HepG2 (cell line): Measurements from ENCODE around the gene RPTOR. TPM values are rescaled to one million over a fixed set of nuclear protein-coding genes. Genes with fewer than 3 reads are reported as not detected.

Experiments used
- ATAC-seq: fragments of 200-7000 bp; cut with Tn5 transposase; 3 replicates; pipeline ENCODE4 v1.9.1; 2020; ENCODE audit warnings: mild to moderate bottlenecking, moderate library complexity
- BruUV-seq: library from RNA; stranded (reverse); fragments of 400-500 nt; replicated peaks from 2 replicates; lab custom pipeline; 2021; lab: Mats Ljungman, UMichigan
- CTCF ChIA-PET: fragments of 300-600 bp; formaldehyde crosslinking; extraction: SDS; loops from one replicate; lab custom pipeline; 2021; ENCODE audit warnings: low total read pairs, inconsistent platforms, low intra/inter-chr PET ratio; lab: Yijun Ruan, JAX
- POLR2A ChIA-PET: fragments of 350-600 bp; sonication (Branson Sonifier 250); formaldehyde crosslinking; loops from one replicate; lab custom pipeline; 2020; ENCODE audit warnings: antibody characterized with exemption, inconsistent platforms; lab: Yijun Ruan, JAX
- DNase-seq: peaks from one replicate; pipeline ENCODE4 v3.0.0-alpha.2; 2015; ENCODE audit warnings: low spot score
- FAIRE-seq: peaks from 3 replicates; lab custom pipeline; 2011; peaks lifted over from hg19 to GRCh38; lab: Jason Lieb, UNC
- H2AFZ ChIP-seq: one replicate; pipeline ENCODE4 v1.6.1; 2011; ENCODE audit warnings: low read length, inconsistent platforms
- H3K27ac ChIP-seq: fragments of 300-600 bp; 3 replicates; pipeline ENCODE4 v1.8.0; 2011; ENCODE audit warnings: mixed run types, mild to moderate bottlenecking, mixed read lengths, low read length, inconsistent platforms; ENCODE audit not compliant: insufficient read depth; ENCODE audit errors: extremely low read length
- H3K27me3 ChIP-seq, 2 experiments: fragments of 200-600 bp in 1 of 2; 2 replicates in 1 of 2; 3 replicates in 1 of 2; pipeline versions ENCODE4 v1.6.0 to v1.8.0; 2011; ENCODE audit warnings: low read length in 2 of 2, mild to moderate bottlenecking in 2 of 2, moderate library complexity in 2 of 2, inconsistent platforms in 1 of 2; ENCODE audit not compliant: insufficient read depth in 2 of 2, control insufficient read depth in 1 of 2
- H3K36me3 ChIP-seq, 2 experiments: fragments of 200-600 bp in 1 of 2; replicated peaks in 1 of 2; 2 replicates in 1 of 2; 3 replicates in 1 of 2; pipeline versions ENCODE4 v1.5.1 to v1.8.0; 2011; ENCODE audit warnings: low read length in 2 of 2, inconsistent platforms in 1 of 2; ENCODE audit not compliant: insufficient read depth in 2 of 2, control insufficient read depth in 1 of 2
- H3K4me1 ChIP-seq: 2 replicates; pipeline ENCODE4 v1.5.1; 2012; ENCODE audit warnings: low read length, inconsistent platforms; ENCODE audit not compliant: insufficient read depth
- H3K4me2 ChIP-seq: 2 replicates; pipeline ENCODE4 v1.6.0; 2011; ENCODE audit warnings: low read depth, low read length, inconsistent platforms
- H3K4me3 ChIP-seq, 3 experiments: fragments of 200-600 bp in 1 of 3; sonication (generic), shearing (Covaris generic) in 1 of 3; replicated peaks in 1 of 3; 2 replicates each; pipeline ENCODE4 v1.5.1; 2011 to 2016; ENCODE audit warnings: low read length in 3 of 3, inconsistent platforms in 2 of 3, low read depth in 2 of 3, mild to moderate bottlenecking in 2 of 3, control low read depth in 1 of 3, mixed read lengths in 1 of 3; ENCODE audit not compliant: insufficient read depth in 1 of 3
- H3K79me2 ChIP-seq: one replicate; pipeline ENCODE4 v1.6.1; 2011; ENCODE audit warnings: low read length, inconsistent platforms; ENCODE audit not compliant: insufficient read depth
- H3K9ac ChIP-seq: 2 replicates; pipeline ENCODE4 v1.6.0; 2011; ENCODE audit warnings: mild to moderate bottlenecking, low read depth, low read length, inconsistent platforms; ENCODE audit not compliant: insufficient read depth
- H3K9me3 ChIP-seq: 2 replicates; pipeline ENCODE4 v1.5.1; 2012; ENCODE audit warnings: mild to moderate bottlenecking, low read length
- H4K20me1 ChIP-seq: 2 replicates; pipeline ENCODE4 v1.6.0; 2011; ENCODE audit warnings: inconsistent platforms, mild to moderate bottlenecking, low read length, moderate library complexity; ENCODE audit not compliant: insufficient read depth
- CEBPG ChIP-seq: IDR thresholded peaks from 2 replicates; pipeline ENCODE4 v1.6.1; 2016
- FLYWCH1 ChIP-seq: sonication (generic); formaldehyde crosslinking; IDR thresholded peaks from 2 replicates; pipeline ENCODE4 v1.8.1; 2023; ENCODE audit warnings: mild to moderate bottlenecking, missing genetic modification reagents
- FOXC1 ChIP-seq: sonication (generic); formaldehyde crosslinking; IDR thresholded peaks from 2 replicates; pipeline ENCODE4 v1.8.0; 2022; ENCODE audit warnings: mild to moderate bottlenecking, missing genetic modification reagents, borderline replicate concordance
- HNF4A ChIP-seq: sonication (generic); formaldehyde crosslinking; IDR thresholded peaks from 2 replicates; pipeline ENCODE4 v1.4.0; 2020; ENCODE audit warnings: missing genetic modification reagents
- PAWR ChIP-seq: sonication (generic); formaldehyde crosslinking; IDR thresholded peaks from 2 replicates; pipeline ENCODE4 v1.4.0; 2020; ENCODE audit warnings: missing genetic modification reagents, mild to moderate bottlenecking, borderline replicate concordance
- POGK ChIP-seq: sonication (generic); formaldehyde crosslinking; conservative IDR thresholded peaks from 2 replicates; pipeline ENCODE4 v1.8.0; 2022; ENCODE audit warnings: mild to moderate bottlenecking, moderate library complexity, missing genetic modification reagents
- SALL1 ChIP-seq: sonication (generic); formaldehyde crosslinking; IDR thresholded peaks from 2 replicates; pipeline ENCODE4 v1.8.0; 2022; ENCODE audit warnings: mild to moderate bottlenecking, missing genetic modification reagents
- STAG1 ChIP-seq: sonication (generic); formaldehyde crosslinking; IDR thresholded peaks from 2 replicates; pipeline ENCODE4 v1.4.0; 2020; ENCODE audit warnings: missing genetic modification reagents
- TEAD3 ChIP-seq: optimal IDR thresholded peaks from 2 replicates; pipeline ENCODE3; 2016; ENCODE audit warnings: borderline replicate concordance
- TP53 ChIP-seq: sonication (generic); formaldehyde crosslinking; conservative IDR thresholded peaks from 2 replicates; pipeline ENCODE4 v1.4.0; 2020; ENCODE audit warnings: missing genetic modification reagents
- WIZ ChIP-seq: sonication (generic); formaldehyde crosslinking; IDR thresholded peaks from 2 replicates; pipeline ENCODE4 v1.5.1; 2020; ENCODE audit warnings: mild to moderate bottlenecking, missing genetic modification reagents
- XRCC5 ChIP-seq: fragments of 200-400 bp; formaldehyde crosslinking; optimal IDR thresholded peaks from 2 replicates; pipeline ENCODE3; 2017; ENCODE audit warnings: mild to moderate bottlenecking, low read length
- WGBS: methylation state at CpG from one replicate; pipeline ENCODE4 v1.1.6; 2017; ENCODE audit warnings: low lambda C conversion rate; 5-methylcytosine and 5-hydroxymethylcytosine counted together
- in situ Hi-C: cut with HindIII; loops from 2 replicates; pipeline ENCODE4 v1.10.0; 2017; ENCODE audit warnings: low pct_unique_long_range_greater_than_20kb; ENCODE audit not compliant: extremely low pct_ligation_motif_present
- intact Hi-C: fragments of 100-400 bp; cut with micrococcal nuclease; formaldehyde crosslinking; loops from one replicate; pipeline ENCODE4 v1.10.0; 2022; ENCODE audit not compliant: unreplicated experiment
- polyA plus RNA-seq, 8 experiments: library from polyadenylated mRNA; depleted of rRNA in 3 of 8; stranded (reverse) in 7 of 8; unstranded in 1 of 8; fragments of >200 nt; fragmentation: Illumina TruSeq in 4 of 8; extraction: Trizol in 4 of 8; gene quantifications; 2 replicates each; pipeline versions ENCODE4 v1.2.1 to v1.2.3, GENCODE V29; 2011 to 2016; ENCODE audit warnings: low read depth in 4 of 8, missing spikeins in 1 of 8, mixed read lengths in 1 of 8; ENCODE audit not compliant: insufficient read depth in 1 of 8
- total RNA-seq, 5 experiments: library from RNA; depleted of rRNA; stranded (reverse); fragments of >200 nt; fragmentation: Illumina TruSeq; extraction: Trizol; gene quantifications; 2 replicates each; pipeline ENCODE4 v1.2.3, GENCODE V29; 2016; ENCODE audit warnings: low read depth in 1 of 5
- TF ChIP-seq, protein P1 (sequence below): sonication (generic); formaldehyde crosslinking; IDR thresholded peaks from 2 replicates; pipeline ENCODE4 v1.4.0; 2020; ENCODE audit warnings: missing genetic modification reagents, low read depth, mild to moderate bottlenecking, borderline replicate concordance

The RPTOR gene
- total and polyA plus RNA-seq, 2 of the 13 experiments (the other 11 are each of a cell fraction or from before 2014, with no cell fraction given) = 6.6 to 25.3 TPM

DNA sequence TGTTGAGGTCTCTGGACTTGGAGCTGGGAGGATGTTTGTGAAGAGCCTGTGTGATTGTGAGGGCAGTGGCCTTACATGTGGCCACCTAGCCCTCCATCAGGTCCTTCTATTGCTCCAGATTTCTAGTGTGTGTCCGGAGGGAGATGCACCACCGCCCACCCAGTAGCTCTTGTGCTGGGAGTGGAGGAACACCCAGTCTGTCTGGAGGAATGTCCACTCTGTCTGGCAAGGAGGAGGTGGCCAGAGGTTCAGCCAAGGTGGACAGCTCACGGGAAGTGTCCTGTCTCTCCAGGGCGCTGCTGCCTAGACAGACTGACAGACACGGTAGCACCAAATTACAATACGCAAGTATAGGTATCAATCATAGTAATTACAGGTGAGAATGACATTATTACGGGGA lies 10.6 kb downstream of the RPTOR start:
- peaks cover 22% of the 10 kb centered on the region for H4K20me1 ChIP-seq
- H3K4me3 ChIP-seq = no peak overlapping the region
- no peaks in the 10 kb centered on the region for H3K27me3 ChIP-seq
- H3K9ac ChIP-seq = no peak overlapping the region
- WGBS = 99% methylated on average over 7 of the region's 7 CpGs
- POLR2A ChIA-PET = no interaction called here
- CTCF ChIA-PET = no interaction called here
- in situ Hi-C loops (no loop called here), intact Hi-C loops (no loop called here)
- no peak overlapping the region for H3K27ac ChIP-seq
- no TSS peak for BruUV-seq
- ATAC-seq (no peak), FAIRE-seq (no peak), DNase-seq (no peak)
- TF ChIP-seq, protein P1, sequence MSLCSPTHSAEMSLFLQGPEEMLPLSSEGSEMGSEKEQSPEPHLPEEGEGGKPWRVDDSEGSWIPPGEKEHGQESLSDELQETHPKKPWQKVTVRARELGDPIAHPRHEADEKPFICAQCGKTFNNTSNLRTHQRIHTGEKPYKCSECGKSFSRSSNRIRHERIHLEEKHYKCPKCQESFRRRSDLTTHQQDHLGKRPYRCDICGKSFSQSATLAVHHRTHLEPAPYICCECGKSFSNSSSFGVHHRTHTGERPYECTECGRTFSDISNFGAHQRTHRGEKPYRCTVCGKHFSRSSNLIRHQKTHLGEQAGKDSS (CRISPR knock-in tag) = no peak
- H3K79me2 ChIP-seq = peaks cover 82% of the 10 kb centered on the region
- no peak overlapping the region for H3K4me2 ChIP-seq
- H3K36me3 ChIP-seq = peaks cover 17 to 58% of the 10 kb centered on the region in 2 experiments
- H3K9me3 ChIP-seq = no peaks in the 10 kb centered on the region
- H2AFZ ChIP-seq = no peak overlapping the region
- 0 out of 2 replicates have a peak, but pooled peaks cover under 1% of the 10 kb centered on the region for H3K4me1 ChIP-seq

DNA sequence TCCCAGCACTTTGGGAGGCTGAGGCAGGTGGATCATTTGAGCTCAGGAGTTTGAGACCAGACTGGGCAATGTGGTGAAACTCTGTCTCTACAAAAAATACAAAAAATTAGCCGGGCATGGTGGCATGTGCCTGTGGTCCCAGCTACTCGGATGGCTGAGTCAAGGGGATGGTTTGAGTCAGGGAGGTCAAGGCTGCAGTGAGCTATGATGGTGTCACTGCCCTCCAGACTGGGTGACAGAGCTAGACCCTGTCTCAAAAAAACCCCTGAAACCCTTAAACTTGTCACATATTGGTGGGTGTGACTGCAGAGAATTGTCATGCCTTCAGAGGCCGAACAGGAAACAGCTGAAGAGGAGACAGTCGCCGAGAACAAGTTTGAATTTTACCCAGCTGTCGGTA lies 13.4 kb downstream of the RPTOR start:
- no peak for FAIRE-seq
- peaks cover 84% of the 10 kb centered on the region for H3K79me2 ChIP-seq

More for the DNA sequence above, 13.4 kb downstream of the RPTOR start:
- Histone ChIP-seq H3K4me1 (no peaks in the 10 kb centered on the region), H3K9me3 (no peaks in the 10 kb centered on the region), H3K9ac (no peak overlapping the region), H3K36me3 (peaks cover 17 to 49% of the 10 kb centered on the region in 2 experiments), H2AFZ (no peak overlapping the region), H3K27ac (no peak overlapping the region), H3K4me3 (no peak overlapping the region), H3K4me2 (no peak overlapping the region), H3K27me3 (no peaks in the 10 kb centered on the region), H4K20me1 (peaks cover 16% of the 10 kb centered on the region)
- ATAC-seq = no peak
- intact Hi-C loops = no loop called here
- CTCF ChIA-PET = no interaction called here
- TF ChIP-seq CEBPG (CRISPR knock-in tag) (no peak), PAWR (CRISPR knock-in tag) (no peak), WIZ (CRISPR knock-in tag) (no peak), POGK (no peak), HNF4A (CRISPR knock-in tag) (no peak), FLYWCH1 (CRISPR knock-in tag) (no peak), SALL1 (CRISPR knock-in tag) (no peak), FOXC1 (CRISPR knock-in tag) (no peak), STAG1 (CRISPR knock-in tag) (no peak), TEAD3 (CRISPR knock-in tag) (no peak), XRCC5 (no peak), TP53 (CRISPR knock-in tag) (no peak)
- no TSS peak for BruUV-seq
- in situ Hi-C loops = no loop called here
- 94% methylated on average over 6 of the region's 6 CpGs for WGBS
- DNase-seq = no peak
- POLR2A ChIA-PET = no interaction called here
